PC-9 (cell line): Measurements from ENCODE around the gene ETV4. TPM values are rescaled to one million over a fixed set of nuclear protein-coding genes. Genes with fewer than 3 reads are reported as not detected.

Experiments
- BruUV-seq: library from RNA; stranded (reverse); fragments of 400-500 nt; replicated peaks from 2 replicates; lab custom pipeline; 2021; lab: Mats Ljungman, UMichigan
- CTCF ChIA-PET: fragments of 300-600 bp; sonication (Branson Sonifier 250); formaldehyde crosslinking; loops from one replicate; lab custom pipeline; 2022; ENCODE audit warnings: antibody characterized with exemption; lab: Charles Lee
- POLR2A ChIA-PET: fragments of 300-600 bp; sonication (Branson Sonifier 250); formaldehyde crosslinking; loops from one replicate; lab custom pipeline; 2022; ENCODE audit warnings: antibody characterized with exemption; ENCODE audit not compliant: unreplicated experiment; lab: Charles Lee
- DNase-seq, 2 experiments: peaks; one replicate each; pipeline versions ENCODE4 v3.0.0 to v3.0.0-alpha.2; 2015 to 2022; ENCODE audit warnings: mixed read lengths in 1 of 2
- H2AFZ ChIP-seq: fragments of 200-600 bp; sonication (generic); 2 replicates; pipeline ENCODE4 v1.8.1; 2017; ENCODE audit warnings: antibody characterized with exemption
- H3F3A ChIP-seq: fragments of 200-600 bp; sonication (generic); 2 replicates; pipeline ENCODE4 v1.8.1; 2017; ENCODE audit warnings: antibody characterized with exemption, mild to moderate bottlenecking, low read depth; ENCODE audit not compliant: insufficient read depth
- H3K27ac ChIP-seq: fragments of 200-600 bp; sonication (generic); 2 replicates; pipeline ENCODE4 v1.6.1; 2016; ENCODE audit warnings: mixed run types
- H3K27me3 ChIP-seq: fragments of 200-600 bp; sonication (generic); 2 replicates; pipeline ENCODE4 v1.6.1; 2016; ENCODE audit warnings: low read depth, mixed run types; ENCODE audit not compliant: insufficient read depth
- H3K36me3 ChIP-seq: fragments of 200-600 bp; sonication (generic); 2 replicates; pipeline ENCODE4 v1.6.1; 2016; ENCODE audit warnings: low read depth, mixed run types
- H3K4me1 ChIP-seq: fragments of 200-600 bp; sonication (generic); replicated peaks from 2 replicates; pipeline ENCODE4 v1.6.1; 2016; ENCODE audit warnings: mixed run types; ENCODE audit not compliant: insufficient read depth
- H3K4me2 ChIP-seq: fragments of 200-600 bp; sonication (generic); 2 replicates; pipeline ENCODE4 v1.6.1; 2017; ENCODE audit warnings: mixed run types
- H3K4me3 ChIP-seq: fragments of 200-600 bp; sonication (generic); 2 replicates; pipeline ENCODE4 v1.6.1; 2016; ENCODE audit warnings: mixed run types
- H3K79me2 ChIP-seq: fragments of 200-600 bp; sonication (generic); 2 replicates; pipeline ENCODE4 v1.6.1; 2017; ENCODE audit warnings: low read depth, mixed run types
- H3K9me2 ChIP-seq: fragments of 200-600 bp; sonication (generic); 2 replicates; pipeline ENCODE4 v1.8.1; 2017; ENCODE audit warnings: mild to moderate bottlenecking; ENCODE audit not compliant: insufficient read depth
- H3K9me3 ChIP-seq: fragments of 200-600 bp; sonication (generic); 2 replicates; pipeline ENCODE4 v1.8.1; 2016; ENCODE audit warnings: low read depth; ENCODE audit not compliant: insufficient read depth
- H4K20me1 ChIP-seq: fragments of 200-600 bp; sonication (generic); 2 replicates; pipeline ENCODE4 v1.8.1; 2017; ENCODE audit not compliant: insufficient read depth
- EZH2 ChIP-seq: fragments of 200-600 bp; sonication (generic); IDR thresholded peaks from 2 replicates; pipeline ENCODE4 v1.8.0; 2017; ENCODE audit warnings: antibody characterized with exemption, low read depth
- intact Hi-C: fragments of 100-400 bp; cut with micrococcal nuclease; formaldehyde crosslinking; loops from one replicate; pipeline ENCODE4 v1.10.0; 2022; ENCODE audit not compliant: unreplicated experiment
- total RNA-seq: library from RNA; stranded (reverse); gene quantifications from 2 replicates; pipeline ENCODE4 v1.2.3, GENCODE V29; 2021
- TF ChIP-seq, protein P1 (sequence below): fragments of 200-600 bp; sonication (generic); conservative IDR thresholded peaks from 2 replicates; pipeline ENCODE4 v1.6.1; 2017; ENCODE audit warnings: mixed run types, antibody characterized with exemption, mild to moderate bottlenecking, moderate library complexity

The ETV4 gene
- total RNA-seq, 1 experiment from 2014 or later = 84.2 TPM

DNA sequence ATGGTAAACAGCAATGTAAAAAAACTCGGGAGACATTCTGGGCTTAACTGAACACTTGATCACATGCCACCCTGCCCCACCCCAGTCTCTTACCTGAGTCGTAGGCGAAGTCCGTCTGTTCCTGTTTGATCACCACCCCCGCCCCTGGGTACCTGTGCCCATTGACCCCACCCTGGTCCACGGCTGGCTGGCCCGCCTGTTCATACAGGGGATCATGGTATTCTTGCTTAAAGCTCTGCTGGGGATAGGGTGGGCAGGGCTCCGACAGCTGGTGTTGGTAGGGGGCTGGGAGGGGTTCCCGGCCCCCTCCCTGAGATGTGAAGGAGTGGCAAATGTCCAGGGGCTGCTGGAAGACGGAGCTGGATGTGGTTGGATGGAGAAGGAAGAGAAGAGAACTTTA lies 13.6 kb downstream of the ETV4 start:
- no TSS peak for BruUV-seq
- no peak for DNase-seq
- CTCF ChIA-PET = no interaction called here

DNA sequence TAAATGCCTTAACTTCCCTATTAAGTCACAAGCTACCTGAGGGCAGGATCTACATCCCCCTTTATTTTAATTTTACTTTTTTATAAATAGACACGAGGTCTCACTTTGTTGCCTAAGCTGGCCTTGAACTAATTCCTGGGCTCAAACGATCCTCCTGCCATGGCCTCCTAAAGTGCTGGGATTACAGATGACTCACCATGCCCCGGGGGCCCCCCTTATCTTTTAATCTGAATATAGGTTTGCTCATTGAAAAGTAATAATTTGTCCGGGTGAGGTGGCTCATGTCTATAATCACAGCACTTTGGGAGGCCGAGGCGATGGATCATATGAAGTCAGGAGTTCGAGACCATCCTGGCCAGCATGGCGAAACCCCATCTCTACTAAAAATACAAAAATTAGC lies 14.2 kb downstream of the ETV4 start:
- H4K20me1 ChIP-seq = no peaks in the 10 kb centered on the region

More for the DNA sequence above, 13.6 kb downstream of the ETV4 start:
- no peak for TF ChIP-seq EZH2
- TF ChIP-seq, protein P1, sequence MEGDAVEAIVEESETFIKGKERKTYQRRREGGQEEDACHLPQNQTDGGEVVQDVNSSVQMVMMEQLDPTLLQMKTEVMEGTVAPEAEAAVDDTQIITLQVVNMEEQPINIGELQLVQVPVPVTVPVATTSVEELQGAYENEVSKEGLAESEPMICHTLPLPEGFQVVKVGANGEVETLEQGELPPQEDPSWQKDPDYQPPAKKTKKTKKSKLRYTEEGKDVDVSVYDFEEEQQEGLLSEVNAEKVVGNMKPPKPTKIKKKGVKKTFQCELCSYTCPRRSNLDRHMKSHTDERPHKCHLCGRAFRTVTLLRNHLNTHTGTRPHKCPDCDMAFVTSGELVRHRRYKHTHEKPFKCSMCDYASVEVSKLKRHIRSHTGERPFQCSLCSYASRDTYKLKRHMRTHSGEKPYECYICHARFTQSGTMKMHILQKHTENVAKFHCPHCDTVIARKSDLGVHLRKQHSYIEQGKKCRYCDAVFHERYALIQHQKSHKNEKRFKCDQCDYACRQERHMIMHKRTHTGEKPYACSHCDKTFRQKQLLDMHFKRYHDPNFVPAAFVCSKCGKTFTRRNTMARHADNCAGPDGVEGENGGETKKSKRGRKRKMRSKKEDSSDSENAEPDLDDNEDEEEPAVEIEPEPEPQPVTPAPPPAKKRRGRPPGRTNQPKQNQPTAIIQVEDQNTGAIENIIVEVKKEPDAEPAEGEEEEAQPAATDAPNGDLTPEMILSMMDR = no peak
- Histone ChIP-seq H3K4me3 (no peak overlapping the region), H3K79me2 (no peaks in the 10 kb centered on the region), H3K9me3 (no peaks in the 10 kb centered on the region), H2AFZ (no peak overlapping the region), H3K4me2 (no peak overlapping the region), H3K9me2 (no peaks in the 10 kb centered on the region), H3K27ac (no peak overlapping the region), H3K4me1 (peaks cover 44% of the 10 kb centered on the region), H3K27me3 (no peaks in the 10 kb centered on the region), H4K20me1 (no peaks in the 10 kb centered on the region), H3K36me3 (peaks cover 10% of the 10 kb centered on the region; the same call in 1 of the 2 replicates), H3F3A (peaks cover 29% of the 10 kb centered on the region; the same call in 1 of the 2 replicates)
- POLR2A ChIA-PET = no interaction called here
- intact Hi-C loops = no loop called here

DNA sequence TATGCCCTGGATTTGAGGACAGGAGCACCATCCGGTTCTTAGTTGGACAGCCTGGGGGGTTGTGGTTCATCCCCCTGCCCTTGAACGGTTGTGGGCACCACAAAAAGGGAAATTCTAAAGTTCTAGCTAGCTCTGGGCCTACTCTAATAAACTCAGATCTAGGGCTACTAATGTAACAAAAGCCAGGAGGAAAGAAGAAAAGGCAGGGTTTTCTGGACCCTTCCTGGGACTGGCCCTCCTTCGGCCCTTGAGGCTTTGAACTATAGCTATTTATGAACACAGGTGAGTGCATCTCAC lies 15.1 kb downstream of the ETV4 start:
- intact Hi-C loops = loop anchor here (2.0 kb wide), 1 partner anchor 14 kb away; no protein-coding TSS in a partner anchor
- ChIA-PET CTCF (interaction anchor here (0.7 kb wide), 1 partner anchor 139 kb away, joined by 3 read pairs; no protein-coding TSS in a partner anchor), POLR2A (no interaction called here)
- Histone ChIP-seq H3K9me2 (no peaks in the 10 kb centered on the region), H4K20me1 (no peaks in the 10 kb centered on the region), H3K79me2 (no peaks in the 10 kb centered on the region), H2AFZ (no peak overlapping the region), H3K4me2 (no peak overlapping the region), H3F3A (peaks cover 19% of the 10 kb centered on the region; the same call in 1 of the 2 replicates), H3K27ac (no peak overlapping the region), H3K4me1 (peaks cover 29% of the 10 kb centered on the region), H3K36me3 (peaks cover 10% of the 10 kb centered on the region; the same call in 1 of the 2 replicates), H3K27me3 (no peaks in the 10 kb centered on the region), H3K9me3 (no peaks in the 10 kb centered on the region), H3K4me3 (no peak overlapping the region)
- DNase-seq = no peak
- TF ChIP-seq EZH2 = no peak
- TF ChIP-seq, protein P1 = no peak
- no TSS peak for BruUV-seq

More for the DNA sequence above, 14.2 kb downstream of the ETV4 start:
- Histone ChIP-seq H3K4me1 (peaks cover 38% of the 10 kb centered on the region), H3K9me3 (no peaks in the 10 kb centered on the region), H3K27me3 (no peaks in the 10 kb centered on the region), H3K9me2 (no peaks in the 10 kb centered on the region), H2AFZ (no peak overlapping the region), H3F3A (peaks cover 27% of the 10 kb centered on the region; the same call in 1 of the 2 replicates), H3K36me3 (peaks cover 10% of the 10 kb centered on the region; the same call in 1 of the 2 replicates), H3K79me2 (no peaks in the 10 kb centered on the region), H3K4me3 (no peak overlapping the region), H3K27ac (no peak overlapping the region), H3K4me2 (no peak overlapping the region)
- ChIA-PET CTCF (no interaction called here), POLR2A (no interaction called here)
- TF ChIP-seq, protein P1 = no peak
- TF ChIP-seq EZH2 = no peak
- no TSS peak for BruUV-seq
- intact Hi-C loops = loop anchor here (2.0 kb wide), 1 partner anchor 13 kb away; no protein-coding TSS in a partner anchor
- no peak for DNase-seq
